ENCODE data around the gene LBHD1.
"Not testable (repeated sequence)": the region's sequence is repeated elsewhere in the genome, so short reads cannot be mapped to it uniquely, and the experiment has no call there.

LBHD1 gene

GRCh38 chr11:62678433-62678769 is 6.3 kb upstream of the LBHD1 start:
- no peak for DNase-seq (ENCODE audit: low read depth)
- TF ChIP-seq, protein P1, sequence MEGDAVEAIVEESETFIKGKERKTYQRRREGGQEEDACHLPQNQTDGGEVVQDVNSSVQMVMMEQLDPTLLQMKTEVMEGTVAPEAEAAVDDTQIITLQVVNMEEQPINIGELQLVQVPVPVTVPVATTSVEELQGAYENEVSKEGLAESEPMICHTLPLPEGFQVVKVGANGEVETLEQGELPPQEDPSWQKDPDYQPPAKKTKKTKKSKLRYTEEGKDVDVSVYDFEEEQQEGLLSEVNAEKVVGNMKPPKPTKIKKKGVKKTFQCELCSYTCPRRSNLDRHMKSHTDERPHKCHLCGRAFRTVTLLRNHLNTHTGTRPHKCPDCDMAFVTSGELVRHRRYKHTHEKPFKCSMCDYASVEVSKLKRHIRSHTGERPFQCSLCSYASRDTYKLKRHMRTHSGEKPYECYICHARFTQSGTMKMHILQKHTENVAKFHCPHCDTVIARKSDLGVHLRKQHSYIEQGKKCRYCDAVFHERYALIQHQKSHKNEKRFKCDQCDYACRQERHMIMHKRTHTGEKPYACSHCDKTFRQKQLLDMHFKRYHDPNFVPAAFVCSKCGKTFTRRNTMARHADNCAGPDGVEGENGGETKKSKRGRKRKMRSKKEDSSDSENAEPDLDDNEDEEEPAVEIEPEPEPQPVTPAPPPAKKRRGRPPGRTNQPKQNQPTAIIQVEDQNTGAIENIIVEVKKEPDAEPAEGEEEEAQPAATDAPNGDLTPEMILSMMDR (conservative IDR thresholded peaks at IDR 0.05; ENCODE audit: low read depth, low read length): no peak
- peak overlapping the region; percentile 96 for H3K4me3 ChIP-seq (ENCODE audit: low read depth, low read length)

DNA sequence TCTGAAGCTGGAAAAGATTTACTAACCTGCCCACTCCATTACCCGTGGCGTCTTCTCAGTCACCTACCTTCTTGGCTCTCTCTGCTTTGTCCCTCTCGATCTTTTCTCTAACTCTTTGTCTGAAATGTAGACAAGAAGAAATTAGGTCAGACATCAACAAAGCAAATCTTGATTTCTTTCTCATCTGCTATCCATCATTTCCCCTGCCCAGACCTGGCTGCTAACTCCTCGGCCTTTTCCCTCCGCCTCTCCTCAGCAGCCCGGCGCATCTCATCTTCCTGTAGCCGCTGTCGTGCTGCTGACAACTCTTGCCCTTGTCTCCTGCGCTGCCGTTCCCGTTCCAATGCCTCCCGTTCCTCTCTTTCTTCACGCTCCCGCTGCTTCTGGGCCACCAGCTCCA is 5.6 kb upstream of the LBHD1 start:
- TF ChIP-seq, protein P1 (conservative IDR thresholded peaks at IDR 0.05; ENCODE audit: low read depth, low read length): no peak
- DNase-seq (ENCODE audit: low read depth): no peak
- H3K4me3 ChIP-seq (ENCODE audit: low read depth, low read length): peak overlapping the region; percentile 96

DNA sequence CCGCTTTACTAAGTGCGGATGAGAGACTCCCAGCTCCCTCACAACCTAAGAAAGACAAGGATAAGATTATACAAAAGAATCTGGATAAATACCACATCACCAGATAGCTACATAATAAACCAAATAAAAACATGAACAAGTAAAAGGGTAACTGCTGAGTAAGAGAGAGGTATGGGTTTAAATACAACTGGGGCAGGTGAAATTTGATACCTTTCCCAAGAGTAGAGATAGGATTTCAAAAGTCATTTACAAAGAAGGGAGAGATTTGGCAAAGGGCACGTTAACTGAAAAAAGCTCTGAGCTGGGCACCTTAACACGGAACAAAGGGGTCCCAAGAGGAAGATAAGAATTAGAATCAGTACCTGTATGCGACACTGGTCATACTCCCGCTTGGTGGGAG is 5.1 kb upstream of the LBHD1 start:
- DNase-seq (ENCODE audit: low read depth): no peak
- TF ChIP-seq, protein P1 (conservative IDR thresholded peaks at IDR 0.05; ENCODE audit: low read depth, low read length): no peak
- H3K4me3 ChIP-seq (ENCODE audit: low read depth, low read length): peak overlapping the region; percentile 5

GRCh38 chr11:62676698-62677097 is 4.6 kb upstream of the LBHD1 start:
- TF ChIP-seq, protein P1 (conservative IDR thresholded peaks at IDR 0.05; ENCODE audit: low read depth, low read length): peak; percentile 25
- no peak overlapping the region for H3K4me3 ChIP-seq (ENCODE audit: low read depth, low read length)
- no peak for DNase-seq (ENCODE audit: low read depth)

DNA sequence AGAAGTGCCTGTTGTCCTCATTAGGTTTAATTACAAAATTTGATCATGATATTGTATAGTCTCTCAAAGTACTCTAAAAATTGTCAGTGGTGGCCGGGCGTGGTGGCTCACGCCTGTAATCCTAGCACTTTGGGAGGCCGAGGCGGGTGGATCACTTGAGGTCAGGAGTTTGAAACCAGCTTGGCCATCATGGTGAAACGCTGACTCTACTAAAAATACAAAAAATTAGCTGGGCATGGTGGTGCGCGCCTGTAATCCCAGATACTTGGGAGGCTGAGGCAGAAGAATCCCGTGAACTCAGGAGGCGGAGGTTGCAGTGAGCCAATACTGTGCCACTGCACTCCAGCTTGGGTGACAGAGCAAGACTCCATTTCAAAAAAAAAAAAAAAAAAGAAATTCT is 3.3 kb upstream of the LBHD1 start:
- H3K4me3 ChIP-seq (ENCODE audit: low read depth, low read length); DNase-seq (ENCODE audit: low read depth): not testable (repeated sequence)

DNA sequence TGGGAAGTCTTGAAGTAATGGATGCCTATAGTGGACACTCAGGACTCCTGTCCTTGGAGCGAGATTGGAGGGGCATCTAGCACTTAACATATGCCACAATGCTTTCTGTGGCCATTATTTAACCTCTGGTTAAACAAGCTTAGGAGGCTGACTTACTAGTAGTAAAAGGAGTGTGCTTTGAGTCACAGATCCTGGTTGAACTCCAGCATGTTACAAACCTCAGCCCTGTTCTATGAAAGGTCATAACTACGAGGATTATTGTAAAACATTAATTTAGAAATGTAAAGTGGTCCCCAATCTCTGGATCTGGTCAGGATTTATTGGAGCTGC is 1.1 kb upstream of the LBHD1 start:
- TF ChIP-seq, protein P1 (conservative IDR thresholded peaks at IDR 0.05; ENCODE audit: low read depth, low read length): no peak
- no peak for DNase-seq (ENCODE audit: low read depth)

GRCh38 chr11:62671236-62671607 is 845 bp downstream of the LBHD1 start:
- TF ChIP-seq, protein P1 (conservative IDR thresholded peaks at IDR 0.05; ENCODE audit: low read depth, low read length): no peak
- no peak for DNase-seq (ENCODE audit: low read depth)

More for the DNA sequence above, 1.1 kb upstream of the LBHD1 start:
- no peak overlapping the region for H3K4me3 ChIP-seq (ENCODE audit: low read depth, low read length)

More at GRCh38 chr11:62671236-62671607, 845 bp downstream of the LBHD1 start:
- peak overlapping the region; percentile 72 for H3K4me3 ChIP-seq (ENCODE audit: low read depth, low read length)

All from choroid plexus epithelial cell (primary cell).